ENCODE data around the gene CYP4F2. TPM values are rescaled to one million over a fixed set of nuclear protein-coding genes. Genes with fewer than 3 reads are reported as not detected.
"Not testable (repeated sequence)": the region's sequence is repeated elsewhere in the genome, so short reads cannot be mapped to it uniquely, and the experiment has no call there.

CYP4F2 gene
- total RNA-seq, 1 experiment from 2014 or later: not detected

DNA sequence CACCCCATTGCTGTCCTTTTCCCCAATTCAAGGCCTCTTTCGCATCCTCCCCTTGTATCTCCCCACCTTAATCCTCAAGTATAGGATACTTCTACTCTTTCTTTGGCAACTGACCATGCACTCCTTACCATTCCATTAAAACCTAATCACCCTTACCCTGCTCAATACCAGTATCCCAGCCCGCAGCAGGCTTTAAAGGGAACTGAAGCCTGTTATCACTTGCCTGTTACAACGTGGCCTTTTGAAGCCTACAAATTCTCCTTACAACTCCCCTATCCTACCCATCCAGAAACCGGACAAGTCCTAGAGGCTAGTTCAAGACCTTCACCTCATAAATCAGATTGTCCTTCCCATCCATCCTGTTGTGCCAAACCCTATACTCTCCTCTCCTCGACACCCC is 66.2 kb downstream of the CYP4F2 start:
- Mint-ChIP-seq H3K9me3 (ENCODE audit: low read depth, unreplicated experiment) (no peaks in the 10 kb centered on the region), H3K4me1 (ENCODE audit: low read depth, unreplicated experiment) (peaks cover 17% of the 10 kb centered on the region), H3K4me3 (ENCODE audit: low read depth, unreplicated experiment) (no peak overlapping the region), H3K27ac (ENCODE audit: unreplicated experiment) (no peak overlapping the region), H3K36me3 (ENCODE audit: insufficient read depth, unreplicated experiment) (no peaks in the 10 kb centered on the region), H3K27me3 (ENCODE audit: unreplicated experiment) (peaks cover 12% of the 10 kb centered on the region)
- no peak for DNase-seq
- no TSS peak for BruUV-seq (replicated peaks)
- intact Hi-C loops (cut with micrococcal nuclease; ENCODE audit: unreplicated experiment): loop anchor here (10.0 kb wide), 2 partner anchors 173 to 353 kb away; partner anchors contain the start of gene FAM32A
- CTCF ChIA-PET: no interaction called here
- no peak for TF ChIP-seq CTCF (IDR thresholded peaks at IDR 0.05; ENCODE audit: unreplicated experiment)

DNA sequence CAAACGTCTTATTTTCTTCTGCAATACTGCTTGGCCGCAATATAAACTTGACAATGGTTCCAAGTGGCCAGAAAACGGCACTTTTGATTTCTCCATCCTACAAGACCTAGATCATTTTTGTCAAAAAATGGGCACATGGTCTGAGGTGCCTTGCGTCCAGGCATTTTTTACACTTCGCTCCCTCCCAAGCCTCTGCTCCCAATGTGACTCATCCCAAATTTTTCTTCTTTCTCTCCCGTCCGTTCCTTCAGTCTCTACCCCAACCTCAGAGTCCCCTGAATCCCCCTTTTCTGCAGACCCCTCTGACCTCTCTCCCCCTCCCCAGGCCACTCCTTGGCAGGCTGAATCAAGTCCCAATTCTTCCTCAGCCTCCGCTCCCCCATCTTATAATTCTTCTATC is 68.1 kb downstream of the CYP4F2 start:
- no TSS peak for BruUV-seq (replicated peaks)
- no peaks in the 10 kb centered on the region for H3K9me3 Mint-ChIP-seq (ENCODE audit: low read depth, unreplicated experiment)
- intact Hi-C loops (cut with micrococcal nuclease; ENCODE audit: unreplicated experiment): loop anchor here (10.0 kb wide), 2 partner anchors 175 to 355 kb away; partner anchors contain the start of gene FAM32A

GRCh38 chr19:15829306-15829698 is 68.6 kb downstream of the CYP4F2 start:
- Mint-ChIP-seq H3K27ac (ENCODE audit: unreplicated experiment) (no peak overlapping the region), H3K36me3 (ENCODE audit: insufficient read depth, unreplicated experiment) (no peaks in the 10 kb centered on the region), H3K4me3 (ENCODE audit: low read depth, unreplicated experiment) (no peak overlapping the region), H3K9me3 (ENCODE audit: low read depth, unreplicated experiment) (no peaks in the 10 kb centered on the region), H3K4me1 (ENCODE audit: low read depth, unreplicated experiment) (peaks cover 6% of the 10 kb centered on the region), H3K27me3 (ENCODE audit: unreplicated experiment) (no peaks in the 10 kb centered on the region)
- BruUV-seq (replicated peaks): TSS peak; percentile 27
- intact Hi-C loops (cut with micrococcal nuclease; ENCODE audit: unreplicated experiment): no loop called here
- peak; percentile 51 for DNase-seq
- no peak for TF ChIP-seq CTCF (IDR thresholded peaks at IDR 0.05; ENCODE audit: unreplicated experiment)
- CTCF ChIA-PET: no interaction called here

More for the DNA sequence above, 68.1 kb downstream of the CYP4F2 start:
- Mint-ChIP-seq H3K27ac (ENCODE audit: unreplicated experiment) (no peak overlapping the region), H3K4me3 (ENCODE audit: low read depth, unreplicated experiment) (no peak overlapping the region), H3K27me3 (ENCODE audit: unreplicated experiment) (no peaks in the 10 kb centered on the region), H3K36me3 (ENCODE audit: insufficient read depth, unreplicated experiment) (no peaks in the 10 kb centered on the region), H3K4me1 (ENCODE audit: low read depth, unreplicated experiment) (peaks cover 6% of the 10 kb centered on the region)
- CTCF ChIA-PET: interaction anchor here (0.7 kb wide), 1 partner anchor 55 kb away, joined by 3 read pairs; no protein-coding TSS in a partner anchor
- DNase-seq: no peak
- TF ChIP-seq CTCF (IDR thresholded peaks at IDR 0.05; ENCODE audit: unreplicated experiment): no peak

- H3K4me1 Mint-ChIP-seq (ENCODE audit: low read depth, unreplicated experiment); H3K4me3 Mint-ChIP-seq (ENCODE audit: low read depth, unreplicated experiment); H3K27ac Mint-ChIP-seq (ENCODE audit: unreplicated experiment); H3K36me3 Mint-ChIP-seq (ENCODE audit: insufficient read depth, unreplicated experiment); BruUV-seq (replicated peaks); intact Hi-C loops (cut with micrococcal nuclease; ENCODE audit: unreplicated experiment); CTCF ChIA-PET; H3K27me3 Mint-ChIP-seq (ENCODE audit: unreplicated experiment); H3K9me3 Mint-ChIP-seq (ENCODE audit: low read depth, unreplicated experiment): not testable (repeated sequence)
- DNase-seq: peak; percentile 79
These were observed 69.1 kb downstream of the CYP4F2 start for GRCh38 chr19:15828611-15829305.

- Mint-ChIP-seq H3K27me3 (ENCODE audit: unreplicated experiment) (no peaks in the 10 kb centered on the region), H3K4me3 (ENCODE audit: low read depth, unreplicated experiment) (no peak overlapping the region)
- CTCF ChIA-PET: no interaction called here
These were observed 69.7 kb downstream of the CYP4F2 start for GRCh38 chr19:15828121-15828610.

More at GRCh38 chr19:15828121-15828610, 69.7 kb downstream of the CYP4F2 start:
- intact Hi-C loops (cut with micrococcal nuclease; ENCODE audit: unreplicated experiment): no loop called here
- no peaks in the 10 kb centered on the region for H3K9me3 Mint-ChIP-seq (ENCODE audit: low read depth, unreplicated experiment)
- BruUV-seq (replicated peaks): TSS peak; percentile 21
- no peak for TF ChIP-seq CTCF (IDR thresholded peaks at IDR 0.05; ENCODE audit: unreplicated experiment)
- peaks cover 6% of the 10 kb centered on the region for H3K4me1 Mint-ChIP-seq (ENCODE audit: low read depth, unreplicated experiment)
- DNase-seq: peak; percentile 58
- H3K27ac Mint-ChIP-seq (ENCODE audit: unreplicated experiment): no peak overlapping the region
- H3K36me3 Mint-ChIP-seq (ENCODE audit: insufficient read depth, unreplicated experiment): no peaks in the 10 kb centered on the region

All from Calu3 (cell line).